ENCODE measurements around the gene SEC62.
A peak's percentile ranks its signal among the peaks of the same experiment; 100 is the strongest.
"Not testable (repeated sequence)": the region's sequence is repeated elsewhere in the genome, so short reads cannot be mapped to it uniquely, and the experiment has no call there.

Gene SEC62

DNA sequence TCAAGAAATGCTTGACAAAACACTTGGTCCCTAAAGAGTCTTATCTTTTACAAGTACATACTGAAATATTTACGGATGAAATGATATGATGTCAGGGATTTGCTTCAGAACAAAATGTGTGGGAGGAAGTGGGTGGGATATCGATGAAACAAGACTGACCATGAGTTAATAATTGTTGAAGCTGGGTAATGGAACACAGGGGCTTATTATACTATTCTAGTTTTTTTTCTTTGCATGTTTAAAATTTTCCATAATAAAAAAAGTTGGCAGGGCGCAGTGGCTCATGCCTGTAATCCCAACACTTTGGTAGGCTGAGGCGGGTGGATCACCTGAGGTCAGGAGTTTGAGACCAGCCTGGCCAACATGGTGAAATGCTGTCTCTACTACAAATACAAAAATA is 52.7 kb downstream of the SEC62 start:
- not testable (repeated sequence) for DNase-seq

DNA sequence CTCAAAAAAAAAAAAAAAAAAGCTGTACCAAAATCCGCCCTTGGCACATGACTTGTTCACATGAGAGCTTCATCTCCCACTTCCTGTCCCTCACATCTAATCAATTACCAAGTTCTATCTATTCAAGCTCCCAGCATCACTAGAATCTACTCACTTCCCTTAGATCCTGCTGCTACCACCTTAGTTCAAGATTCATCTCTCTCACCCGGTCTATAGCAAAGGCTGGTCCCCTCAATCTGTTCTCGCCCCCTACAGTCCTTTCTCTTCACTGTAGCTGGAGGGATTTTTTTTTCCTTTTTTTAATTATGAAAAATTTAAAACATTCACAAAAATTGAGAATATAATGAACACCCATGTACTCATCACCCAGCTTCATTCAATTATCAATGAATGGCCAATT is 54.5 kb downstream of the SEC62 start:
- no peak for DNase-seq

- no peak for DNase-seq
Observed at GRCh38 chr3:170022336-170022735, 55.7 kb downstream of the SEC62 start.

- no peak for DNase-seq
Observed at GRCh38 chr3:170023165-170023564, 56.6 kb downstream of the SEC62 start.

DNA sequence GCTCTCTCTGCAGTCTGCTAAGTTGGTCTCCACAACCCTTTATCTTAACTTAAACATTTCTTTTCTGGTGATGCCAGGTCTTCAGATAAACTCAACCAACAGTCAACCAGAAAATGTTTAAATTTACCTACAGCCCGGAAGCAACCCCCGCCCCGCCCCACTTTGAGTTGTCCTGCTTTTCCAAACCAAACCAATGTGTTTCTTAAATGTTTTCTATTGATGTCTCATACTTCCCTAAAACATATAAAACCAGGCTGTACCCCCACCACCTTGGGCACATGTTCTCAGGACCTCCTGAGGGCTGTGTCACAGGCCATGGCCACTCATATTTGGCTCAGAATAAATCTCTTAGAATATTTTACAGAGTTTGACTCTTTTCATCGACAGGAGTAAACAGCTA is 58.0 kb downstream of the SEC62 start:
- no peak for DNase-seq

DNA sequence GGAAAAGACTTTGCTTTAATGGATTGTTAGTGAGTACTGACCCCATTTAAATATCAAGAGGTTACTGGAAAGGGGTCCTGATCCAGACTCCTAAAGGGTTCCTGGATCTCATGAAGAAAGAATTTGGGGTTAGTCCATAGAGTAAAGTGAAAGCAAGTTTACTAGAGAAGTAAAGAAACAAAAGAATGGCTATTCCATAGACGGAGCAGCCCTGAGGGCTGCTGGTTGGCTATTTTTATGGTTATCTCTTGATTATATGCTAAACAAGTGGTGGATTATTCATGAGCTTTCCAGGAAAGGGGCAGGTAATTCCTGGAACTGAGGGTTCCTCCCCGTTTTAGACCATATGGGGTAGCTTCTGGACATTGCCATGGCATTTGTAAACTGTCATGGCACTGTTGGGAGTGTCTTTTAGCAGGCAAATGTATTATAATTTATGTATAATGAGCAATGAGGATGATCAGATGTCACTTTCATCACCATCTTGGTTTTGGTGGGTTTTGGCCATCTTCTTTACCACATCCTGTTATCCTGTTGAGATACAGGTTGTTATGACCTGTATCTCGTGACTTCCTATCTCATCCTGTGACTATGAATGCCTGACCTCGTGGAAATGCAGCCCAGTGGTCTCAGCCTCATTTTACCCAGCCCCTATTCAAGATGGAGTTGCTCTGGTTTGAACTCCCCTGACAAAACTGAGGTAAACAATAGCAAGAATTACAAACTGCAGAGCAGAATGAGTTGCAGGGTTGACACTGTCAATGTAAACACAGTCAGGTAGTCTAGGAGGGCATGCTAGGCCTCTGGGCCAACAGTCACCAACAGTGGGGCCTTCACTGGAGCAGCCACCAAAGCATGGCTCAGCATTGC is 60.9 kb downstream of the SEC62 start:
- DNase-seq = no peak

DNA sequence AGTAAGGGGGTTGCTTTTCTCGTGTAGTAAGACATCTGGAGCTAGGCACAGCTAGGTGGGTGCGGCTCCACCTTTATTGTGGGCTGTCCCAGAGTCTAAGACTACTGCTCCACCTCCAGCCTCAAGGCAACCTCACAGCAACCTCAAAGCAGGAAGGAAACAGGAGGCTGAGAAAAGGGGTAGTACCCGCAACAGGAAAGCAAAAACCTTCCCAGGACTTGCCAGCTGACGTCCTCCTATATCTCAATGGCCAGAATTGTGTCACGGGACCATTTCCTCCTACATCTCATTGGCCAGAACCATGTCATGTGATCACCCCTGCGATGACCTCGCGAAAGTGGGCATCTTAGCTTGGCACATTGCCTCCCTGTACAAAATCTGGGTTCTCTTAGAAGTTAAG is 66.9 kb downstream of the SEC62 start:
- DNase-seq = no peak

DNA sequence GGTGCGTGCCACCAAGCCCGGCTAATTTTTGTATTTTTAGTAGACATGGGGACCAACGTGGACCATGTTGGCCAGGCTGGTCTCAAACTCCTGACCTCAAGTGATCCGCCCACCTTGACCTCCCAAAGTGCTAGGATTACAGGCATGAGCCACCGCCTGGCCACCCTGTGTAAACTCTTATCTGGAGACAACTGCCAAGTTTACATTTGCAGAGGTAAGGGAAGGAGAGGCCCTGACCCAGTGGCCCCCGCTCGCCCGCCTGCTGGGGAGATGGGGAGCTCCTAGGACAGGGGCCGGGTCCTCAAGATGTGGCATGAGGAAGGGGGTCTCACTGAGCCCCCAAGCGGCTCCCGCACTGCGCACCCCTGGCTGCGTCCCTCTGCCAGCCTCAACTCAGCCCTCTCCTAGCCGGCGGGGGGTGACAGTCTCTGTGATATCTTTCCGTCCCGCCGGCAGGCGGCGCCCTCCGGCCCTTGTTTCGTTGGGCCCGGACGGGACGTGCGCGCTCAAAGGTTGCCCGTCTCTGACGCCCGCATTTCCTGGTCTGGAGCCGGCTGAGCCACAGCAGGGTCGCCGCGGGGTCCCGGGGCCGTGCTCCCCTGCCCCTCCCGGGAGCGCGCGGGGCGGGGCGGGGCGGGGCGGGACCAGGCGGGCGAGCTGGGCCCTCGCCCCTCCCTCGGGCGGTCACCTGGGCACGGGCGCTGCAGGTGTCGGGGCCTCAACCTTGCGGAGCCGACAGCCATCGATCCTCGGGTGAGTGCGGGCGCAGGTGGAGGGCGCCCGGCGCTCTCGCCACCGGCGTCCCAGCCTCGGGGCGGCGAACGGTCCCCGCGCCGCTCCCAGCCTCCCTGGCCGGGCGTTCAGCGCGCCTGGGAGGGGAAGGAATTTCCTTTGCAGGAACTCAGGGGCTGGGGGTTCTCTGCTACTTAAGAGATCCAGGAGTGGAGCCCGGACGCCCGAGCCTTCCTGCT is 71.1 kb downstream of the SEC62 start, which contains the start of gene GPR160:
Gene GPR160 (plus strand): TSS at position 533 of the 971 bp plus-strand sequence. CDS start 45,978 bp downstream, outside the sequence.
- peak; percentile 79 for DNase-seq

DNA sequence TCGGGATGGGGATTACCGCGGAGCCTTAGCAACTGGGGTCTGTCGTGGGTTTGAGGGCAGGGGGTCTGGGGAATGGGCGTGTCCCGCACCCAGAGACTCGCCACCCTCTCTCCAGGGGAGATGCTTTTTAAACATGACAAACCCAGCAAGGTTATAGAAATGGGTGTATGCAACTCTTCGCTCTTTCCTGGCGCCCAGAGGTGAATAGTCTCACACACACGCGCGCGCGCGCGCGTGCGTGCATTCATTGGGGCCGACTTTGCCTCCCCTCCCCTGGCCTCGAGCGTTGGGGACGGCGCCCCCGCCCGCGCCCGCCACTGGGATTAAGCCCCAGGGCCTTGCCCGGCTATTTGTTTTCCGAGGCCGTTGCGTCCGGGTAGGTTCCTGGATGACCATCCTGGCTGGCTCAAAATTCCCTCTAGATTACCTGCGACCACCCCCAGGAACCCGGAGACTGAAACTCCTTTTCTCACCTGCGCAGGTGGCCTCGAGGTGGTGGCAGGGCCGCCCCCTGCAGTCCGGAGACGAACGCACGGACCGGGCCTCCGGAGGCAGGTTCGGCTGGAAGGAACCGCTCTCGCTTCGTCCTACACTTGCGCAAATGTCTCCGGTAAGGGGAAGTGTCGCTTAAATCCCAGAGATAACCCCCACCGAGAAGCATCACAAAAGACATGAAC is 72.0 kb downstream of the SEC62 start:
- peak; percentile 16 for DNase-seq

DNA sequence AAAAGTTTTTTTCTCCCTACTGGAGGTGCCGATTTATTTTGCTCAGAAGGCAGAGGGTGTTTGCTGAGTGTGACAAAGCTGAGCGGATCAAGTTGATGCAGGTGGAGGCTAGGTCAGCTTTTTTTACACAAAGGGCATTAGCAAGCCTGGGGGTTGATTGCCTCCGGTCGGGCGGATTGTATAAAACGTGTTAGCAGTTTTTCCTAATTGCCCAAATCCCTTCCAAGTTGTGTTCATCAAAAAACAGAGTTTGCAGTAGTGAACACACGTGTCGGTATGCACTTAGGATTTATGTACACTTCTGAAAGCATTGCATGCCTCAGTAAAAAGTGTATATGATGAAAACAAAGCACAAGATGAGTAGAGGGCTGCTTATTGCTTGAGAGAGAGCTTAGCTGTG is 73.8 kb downstream of the SEC62 start:
- no peak for DNase-seq

- no peak for DNase-seq
Observed at GRCh38 chr3:170043506-170043905, 76.9 kb downstream of the SEC62 start.

DNA sequence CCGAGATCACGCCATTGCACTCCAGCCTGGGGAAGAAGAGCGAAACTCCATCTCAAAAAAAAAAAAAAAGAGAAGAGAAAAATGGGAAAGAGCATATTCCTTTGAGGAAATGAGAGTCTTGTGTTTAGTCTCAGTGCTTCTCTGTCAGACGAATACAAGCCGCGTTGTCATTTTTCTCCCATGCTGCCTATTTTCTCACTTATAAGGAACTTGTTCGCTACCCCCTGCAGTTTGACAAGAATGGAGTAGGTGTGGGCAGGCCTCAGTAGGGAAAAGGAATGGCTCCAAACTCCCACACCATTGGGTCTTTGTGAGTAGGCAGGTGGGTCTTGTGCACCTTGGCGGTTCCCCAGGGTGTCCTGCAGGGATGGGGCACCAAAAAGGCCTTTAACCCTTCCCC is 77.7 kb downstream of the SEC62 start:
- DNase-seq = no peak

DNA sequence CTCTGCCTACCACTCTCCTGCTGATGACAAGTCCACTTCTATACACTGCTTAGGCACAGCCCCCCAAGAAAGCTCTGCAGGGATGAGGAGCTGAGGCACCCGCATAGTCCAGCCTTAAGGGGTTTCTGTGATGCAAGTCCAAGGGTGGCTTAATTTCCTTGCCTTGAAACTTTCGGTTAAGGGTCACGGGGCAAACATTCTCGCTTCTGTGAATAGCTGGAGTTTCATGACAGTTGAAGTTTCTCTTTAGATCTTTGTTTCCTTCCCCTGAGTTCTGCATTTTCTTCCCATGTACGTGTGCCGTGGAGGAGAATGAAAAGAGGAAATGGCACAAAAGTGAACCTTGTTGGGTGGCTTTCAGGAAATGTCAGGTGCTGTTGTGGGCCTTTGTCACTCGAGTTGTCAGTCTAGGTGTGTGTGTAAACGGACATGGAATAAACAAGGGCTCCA is 78.2 kb downstream of the SEC62 start:
- no peak for DNase-seq

DNA sequence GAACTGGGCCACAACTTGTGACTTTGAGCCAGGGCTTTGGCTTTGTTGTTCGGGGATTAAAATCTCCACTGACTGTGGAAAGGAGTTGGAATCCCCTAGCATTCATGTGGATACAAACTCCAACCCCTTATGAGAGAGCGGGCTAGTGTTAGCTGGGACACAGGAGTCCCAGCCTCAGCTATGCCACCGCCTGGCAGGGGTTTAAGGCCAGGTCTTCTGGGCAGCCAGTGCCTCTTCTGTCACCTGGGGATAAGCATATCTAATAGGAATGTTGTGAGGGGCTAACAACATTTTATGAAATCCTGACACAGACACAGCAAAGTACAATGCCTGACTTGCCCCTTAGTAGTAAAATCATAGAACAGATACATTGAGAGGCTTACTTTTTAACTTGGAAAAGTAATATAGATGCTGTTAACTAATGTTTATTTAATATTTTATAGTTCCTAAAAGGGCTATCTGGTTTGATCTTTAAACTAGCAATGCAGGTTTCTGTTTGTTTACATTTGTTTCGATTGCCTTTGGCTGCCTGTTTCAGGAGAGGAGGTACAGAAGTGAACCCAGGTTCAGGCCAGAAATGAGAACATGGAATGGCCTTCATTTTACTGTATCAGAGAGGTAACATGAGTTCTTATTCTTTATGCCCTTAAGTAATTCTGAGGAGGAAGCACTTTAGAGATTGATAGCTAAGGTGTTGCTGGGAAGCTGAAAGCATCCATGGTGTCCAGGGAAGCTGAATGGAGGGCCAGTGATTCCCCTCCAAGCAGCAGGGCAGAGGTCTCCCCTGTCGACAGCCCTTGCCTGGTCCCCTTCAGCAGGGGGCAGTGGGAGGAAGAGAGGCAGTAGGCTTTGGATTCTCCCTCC is 79.9 kb downstream of the SEC62 start:
- DNase-seq = no peak

DNA sequence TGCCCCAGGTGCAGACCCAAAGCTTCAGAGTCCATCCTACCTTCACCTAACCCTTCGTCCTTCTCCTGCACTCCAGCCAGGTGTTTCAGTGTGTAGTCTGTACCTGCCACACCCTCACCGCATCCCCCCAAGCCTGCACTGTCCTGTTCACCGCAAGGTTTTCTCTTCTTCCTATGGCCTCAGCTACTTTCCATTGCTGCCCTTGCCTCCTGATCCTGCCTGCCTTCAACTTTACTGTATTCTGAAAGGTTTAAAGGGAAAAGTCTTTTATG is 80.5 kb downstream of the SEC62 start:
- no peak for DNase-seq
